ENCODE data around the gene SLC38A6. TPM values are rescaled to one million over a fixed set of nuclear protein-coding genes. Genes with fewer than 3 reads are reported as not detected.

SLC38A6 gene
- total and polyA plus RNA-seq, 2 of the 13 experiments (the other 11 are each of a cell fraction or from before 2014, with no cell fraction given): 6.9 to 22.1 TPM

GRCh38 chr14:60943637-60944032 lies 37.4 kb upstream of the SLC38A6 start:
- DNase-seq (ENCODE audit: low spot score): no peak
- Histone ChIP-seq H3K4me3 (replicated peaks in 1 of 3; ENCODE audit: insufficient read depth in 1 of 3, low read depth in 2 of 3, low read length in 3 of 3) (no peak overlapping the region), H3K9ac (ENCODE audit: insufficient read depth, low read depth, low read length) (no peak overlapping the region), H3K27ac (ENCODE audit: extremely low read length, insufficient read depth, low read length) (no peak overlapping the region), H3K36me3 (replicated peaks in 1 of 2; ENCODE audit: control insufficient read depth in 1 of 2, insufficient read depth in 2 of 2, low read length in 2 of 2) (0 out of 5 replicates have a peak, but pooled peaks cover 0 to 5% of the 10 kb centered on the region in 2 experiments), H3K4me2 (ENCODE audit: low read depth, low read length) (no peak overlapping the region), H3K27me3 (ENCODE audit: control insufficient read depth in 1 of 2, insufficient read depth in 2 of 2, low read length in 2 of 2) (no peaks in the 10 kb centered on the region), H3K9me3 (ENCODE audit: low read length) (no peaks in the 10 kb centered on the region), H3K4me1 (ENCODE audit: insufficient read depth, low read length) (no peaks in the 10 kb centered on the region), H2AFZ (ENCODE audit: low read length) (no peak overlapping the region), H3K79me2 (ENCODE audit: insufficient read depth, low read length) (no peaks in the 10 kb centered on the region), H4K20me1 (ENCODE audit: insufficient read depth, low read length) (no peaks in the 10 kb centered on the region)
- BruUV-seq (replicated peaks): no TSS peak
- intact Hi-C loops (cut with micrococcal nuclease; ENCODE audit: unreplicated experiment): no loop called here
- 95% methylated on average over 1 of the region's 1 CpG for WGBS (ENCODE audit: low lambda C conversion rate)
- no peak for TF ChIP-seq YEATS2 (CRISPR knock-in tag; IDR thresholded peaks at IDR 0.05; ENCODE audit: borderline replicate concordance)
- TF ChIP-seq ISX (CRISPR knock-in tag; conservative IDR thresholded peaks at IDR 0.05): no peak
- no peak for TF ChIP-seq ELF1 (CRISPR knock-in tag; IDR thresholded peaks at IDR 0.05)
- TF ChIP-seq TARDBP (CRISPR knock-in tag; IDR thresholded peaks at IDR 0.05): no peak
- TF ChIP-seq SP140L (CRISPR knock-in tag; IDR thresholded peaks at IDR 0.05; ENCODE audit: borderline replicate concordance): no peak
- ChIA-PET POLR2A (no interaction called here), CTCF (ENCODE audit: low intra/inter-chr PET ratio, low total read pairs) (no interaction called here)
- ATAC-seq: no peak
- FAIRE-seq: no peak
- in situ Hi-C loops (cut with HindIII; ENCODE audit: extremely low pct_ligation_motif_present, low pct_unique_long_range_greater_than_20kb): no loop called here

GRCh38 chr14:60944204-60944603 lies 36.8 kb upstream of the SLC38A6 start:
- no peaks in the 10 kb centered on the region for H3K9me3 ChIP-seq (ENCODE audit: low read length)
- H3K4me2 ChIP-seq (ENCODE audit: low read depth, low read length): no peak overlapping the region
- H3K4me1 ChIP-seq (ENCODE audit: insufficient read depth, low read length): no peaks in the 10 kb centered on the region
- H3K36me3 ChIP-seq (replicated peaks in 1 of 2; ENCODE audit: control insufficient read depth in 1 of 2, insufficient read depth in 2 of 2, low read length in 2 of 2): 0 out of 5 replicates have a peak, but pooled peaks cover 0 to 5% of the 10 kb centered on the region in 2 experiments
- ChIA-PET POLR2A (no interaction called here), CTCF (ENCODE audit: low intra/inter-chr PET ratio, low total read pairs) (no interaction called here)
- in situ Hi-C loops (cut with HindIII; ENCODE audit: extremely low pct_ligation_motif_present, low pct_unique_long_range_greater_than_20kb) (no loop called here), intact Hi-C loops (cut with micrococcal nuclease; ENCODE audit: unreplicated experiment) (no loop called here)
- H3K27ac ChIP-seq (ENCODE audit: extremely low read length, insufficient read depth, low read length): no peak overlapping the region
- ATAC-seq: no peak
- WGBS (ENCODE audit: low lambda C conversion rate): 93% methylated on average over 4 of the region's 4 CpGs
- no peak overlapping the region for H3K4me3 ChIP-seq (replicated peaks in 1 of 3; ENCODE audit: insufficient read depth in 1 of 3, low read depth in 2 of 3, low read length in 3 of 3)
- no TSS peak for BruUV-seq (replicated peaks)
- no peak overlapping the region for H2AFZ ChIP-seq (ENCODE audit: low read length)
- H3K79me2 ChIP-seq (ENCODE audit: insufficient read depth, low read length): no peaks in the 10 kb centered on the region
- no peak overlapping the region for H3K9ac ChIP-seq (ENCODE audit: insufficient read depth, low read depth, low read length)
- no peaks in the 10 kb centered on the region for H4K20me1 ChIP-seq (ENCODE audit: insufficient read depth, low read length)
- no peak for FAIRE-seq
- no peak for DNase-seq (ENCODE audit: low spot score)
- H3K27me3 ChIP-seq (ENCODE audit: control insufficient read depth in 1 of 2, insufficient read depth in 2 of 2, low read length in 2 of 2): no peaks in the 10 kb centered on the region
- no peak for TF ChIP-seq SALL1 (CRISPR knock-in tag; IDR thresholded peaks at IDR 0.05)
- no peak for TF ChIP-seq ZNF34 (CRISPR knock-in tag; IDR thresholded peaks at IDR 0.05; ENCODE audit: borderline replicate concordance)
- no peak for TF ChIP-seq ONECUT2 (CRISPR knock-in tag; IDR thresholded peaks at IDR 0.05)
- TF ChIP-seq ZMYM4 (CRISPR knock-in tag; IDR thresholded peaks at IDR 0.05): no peak
- TF ChIP-seq NFE2L1 (CRISPR knock-in tag; IDR thresholded peaks at IDR 0.05; ENCODE audit: borderline replicate concordance): no peak
- no peak for TF ChIP-seq ZNF766 (CRISPR knock-in tag; IDR thresholded peaks at IDR 0.05; ENCODE audit: borderline replicate concordance)
- no peak for TF ChIP-seq ZNF709 (CRISPR knock-in tag; IDR thresholded peaks at IDR 0.05)
- TF ChIP-seq FOXJ3 (CRISPR knock-in tag; IDR thresholded peaks at IDR 0.05; ENCODE audit: borderline replicate concordance): no peak
- no peak for TF ChIP-seq TFDP1 (CRISPR knock-in tag; IDR thresholded peaks at IDR 0.05; ENCODE audit: borderline replicate concordance)
- TF ChIP-seq GTF2F1 (IDR thresholded peaks at IDR 0.05; ENCODE audit: low read length): no peak
- TF ChIP-seq ZNF7 (CRISPR knock-in tag; IDR thresholded peaks at IDR 0.05): no peak
- no peak for TF ChIP-seq TCF12 (IDR thresholded peaks at IDR 0.05)
- TF ChIP-seq TCF12 (CRISPR knock-in tag; IDR thresholded peaks at IDR 0.05): no peak
- TF ChIP-seq NFKBIZ (CRISPR knock-in tag; IDR thresholded peaks at IDR 0.05): no peak
- no peak for TF ChIP-seq BCL3 (CRISPR knock-in tag; IDR thresholded peaks at IDR 0.05)
- no peak for TF ChIP-seq ZSCAN21 (CRISPR knock-in tag; IDR thresholded peaks at IDR 0.05; ENCODE audit: borderline replicate concordance)

All from HepG2 (cell line).